Immature natural killer cell (primary cell): ENCODE measurements around the gene PERP. TPM values are rescaled to one million over a fixed set of nuclear protein-coding genes. Genes with fewer than 3 reads are reported as not detected.

Source experiments
- DNase-seq, 3 donors: peaks; one replicate each; pipeline ENCODE4 v3.0.0; 2022; ENCODE audit warnings: mixed read lengths in 1 of 3
- H3K27ac Mint-ChIP-seq, 6 donors: one replicate each; pipeline ENCODE4 v1.8.0; 2020; ENCODE audit warnings: mixed read lengths in 6 of 6, mild to moderate bottlenecking in 5 of 6, inconsistent platforms in 4 of 6, moderate library complexity in 3 of 6
- H3K27me3 Mint-ChIP-seq, 3 donors: one replicate each; pipeline ENCODE4 v1.8.0; 2020 to 2021; ENCODE audit warnings: low read depth in 3 of 3, mild to moderate bottlenecking in 3 of 3, mixed read lengths in 3 of 3, moderate library complexity in 3 of 3, inconsistent platforms in 1 of 3
- H3K36me3 Mint-ChIP-seq, 3 donors: one replicate each; pipeline ENCODE4 v1.8.0; 2020; ENCODE audit warnings: mixed read lengths in 3 of 3, inconsistent platforms in 2 of 3, mild to moderate bottlenecking in 2 of 3
- H3K4me1 Mint-ChIP-seq, 2 donors: one replicate each; pipeline ENCODE4 v1.8.0; 2020; ENCODE audit warnings: inconsistent platforms in 2 of 2, mild to moderate bottlenecking in 2 of 2, mixed read lengths in 2 of 2, moderate library complexity in 1 of 2
- H3K4me3 Mint-ChIP-seq, 5 donors: one replicate each; pipeline ENCODE4 v1.8.0; 2020; ENCODE audit warnings: mild to moderate bottlenecking in 5 of 5, mixed read lengths in 5 of 5, inconsistent platforms in 3 of 5, moderate library complexity in 3 of 5
- H3K9me3 Mint-ChIP-seq, 6 donors: one replicate each; pipeline ENCODE4 v1.8.0; 2020; ENCODE audit warnings: mild to moderate bottlenecking in 6 of 6, mixed read lengths in 6 of 6, inconsistent platforms in 4 of 6, moderate library complexity in 3 of 6
- polyA plus RNA-seq, 3 donors: library from polyadenylated mRNA; unstranded; fragments of 300-500 nt; fragmentation: Illumina TruSeq; gene quantifications; one replicate each; pipeline ENCODE4 v1.2.3, GENCODE V29; 2021

Gene PERP
- polyA plus RNA-seq, 3 donors from 2014 or later = 0.46 to 0.92 TPM; not detected in 1

- Mint-ChIP-seq H3K4me1 (no peaks in the 10 kb centered on the region), H3K4me3 (no peak overlapping the region), H3K36me3 (no peaks in the 10 kb centered on the region), H3K9me3 (peaks cover 2 to 21% (median 16%) of the 10 kb centered on the region in 6 donors), H3K27ac (no peak overlapping the region), H3K27me3 (peaks cover 7 to 34% (median 13%) of the 10 kb centered on the region in 3 donors)
- DNase-seq = no peak
These were observed 52.2 kb downstream of the PERP start for GRCh38 chr6:138054982-138055381.

GRCh38 chr6:138052783-138053182, 54.4 kb downstream of the PERP start:
- no peak for DNase-seq
- no peaks in the 10 kb centered on the region for H3K36me3 Mint-ChIP-seq
- no peaks in the 10 kb centered on the region for H3K4me1 Mint-ChIP-seq
- H3K4me3 Mint-ChIP-seq = no peak overlapping the region
- H3K9me3 Mint-ChIP-seq = peaks cover 2 to 20% (median 16%) of the 10 kb centered on the region in 6 donors
- H3K27ac Mint-ChIP-seq = no peak overlapping the region
- H3K27me3 Mint-ChIP-seq = peaks cover 5 to 28% (median 16%) of the 10 kb centered on the region in 3 donors

- peaks cover 0 to 3% (median 0%) of the 10 kb centered on the region in 3 donors for H3K36me3 Mint-ChIP-seq
- H3K9me3 Mint-ChIP-seq = peaks cover 0 to 9% (median 0%) of the 10 kb centered on the region in 6 donors
- H3K4me3 Mint-ChIP-seq = no peak overlapping the region
- no peak for DNase-seq
- H3K27me3 Mint-ChIP-seq = peaks cover 2 to 6% (median 4%) of the 10 kb centered on the region in 3 donors
- H3K27ac Mint-ChIP-seq = no peak overlapping the region
- no peaks in the 10 kb centered on the region for H3K4me1 Mint-ChIP-seq
These were observed 62.2 kb downstream of the PERP start for GRCh38 chr6:138044972-138045371.

- Mint-ChIP-seq H3K9me3 (peaks cover 0 to 9% (median 0%) of the 10 kb centered on the region in 6 donors), H3K27me3 (peaks cover 2 to 6% (median 4%) of the 10 kb centered on the region in 3 donors), H3K27ac (no peak overlapping the region), H3K4me3 (no peak overlapping the region), H3K36me3 (peaks cover 0 to 3% (median 0%) of the 10 kb centered on the region in 3 donors), H3K4me1 (no peaks in the 10 kb centered on the region)
- DNase-seq = no peak
These were observed 62.8 kb downstream of the PERP start for GRCh38 chr6:138044458-138044857.

Other genes starting within 250 kb of the PERP start
- gene TNFAIP3, start 240.2 kb downstream of the PERP start, polyA plus RNA-seq = 100 to 1,000 TPM in 2 of 3 donors, 10 to 100 TPM in 1; 55.8 to 118 (median 117) TPM
- gene ARFGEF3, start 54.5 kb upstream of the PERP start, polyA plus RNA-seq = under 1 TPM in 1 of 3 donors, not detected in 2; 0.03 TPM
- not detected for gene PBOV1, start 111.1 kb upstream of the PERP start, polyA plus RNA-seq